ENCODE results near the gene CCP110. TPM values are rescaled to one million over a fixed set of nuclear protein-coding genes. Genes with fewer than 3 reads are reported as not detected.
A peak's percentile ranks its signal among the peaks of the same experiment; 100 is the strongest.

The CCP110 gene
- total RNA-seq, 2 donors from 2014 or later = 13.8 to 20.7 TPM

GRCh38 chr16:19555938-19556771 is 32.4 kb downstream of the CCP110 start:
- Histone ChIP-seq H3K4me1 (replicated peaks) (no peaks in the 10 kb centered on the region), H3K27ac (peak overlapping the region; percentile 85), H3K4me3 (peak overlapping the region; percentile 48 to 60), H3K27me3 (replicated peaks; ENCODE audit: insufficient read depth) (no peaks in the 10 kb centered on the region), H3K9me3 (no peaks in the 10 kb centered on the region), H3K36me3 (no peaks in the 10 kb centered on the region)
- intact Hi-C loops (cut with DNase I) = loop anchor here (2.0 to 5.0 kb wide), 3 partner anchors 31 to 331 kb away; no protein-coding TSS in a partner anchor
- DNase-seq (ENCODE audit: low spot score) = no peak
- TF ChIP-seq CTCF (IDR thresholded peaks at IDR 0.05) (peak in 1 of 4 experiments; percentile 19), POLR2A (IDR thresholded peaks at IDR 0.05) (no peak)
- 31% methylated on average over 19 of the region's 19 CpGs for WGBS

GRCh38 chr16:19559242-19559910 is 35.6 kb downstream of the CCP110 start:
- H3K9me3 ChIP-seq = no peaks in the 10 kb centered on the region
- no peak overlapping the region for H3K27ac ChIP-seq
- peak; percentile 24 to 72 (median 58) for TF ChIP-seq CTCF (IDR thresholded peaks at IDR 0.05)
- TF ChIP-seq POLR2AphosphoS5 (IDR thresholded peaks at IDR 0.05) = no peak
- intact Hi-C loops (cut with DNase I) = loop anchor here (5.0 kb wide), 2 partner anchors 43 to 328 kb away; no protein-coding TSS in a partner anchor
- 81% methylated on average over 10 of the region's 10 CpGs for WGBS
- no peaks in the 10 kb centered on the region for H3K27me3 ChIP-seq (replicated peaks; ENCODE audit: insufficient read depth)
- no peaks in the 10 kb centered on the region for H3K36me3 ChIP-seq
- peak; percentile 36 for DNase-seq (ENCODE audit: low spot score)
- no peak overlapping the region for H3K4me3 ChIP-seq
- no peaks in the 10 kb centered on the region for H3K4me1 ChIP-seq (replicated peaks)

- Histone ChIP-seq H3K27ac (no peak overlapping the region), H3K27me3 (replicated peaks; ENCODE audit: insufficient read depth) (no peaks in the 10 kb centered on the region), H3K4me3 (no peak overlapping the region), H3K4me1 (replicated peaks) (no peaks in the 10 kb centered on the region), H3K9me3 (no peaks in the 10 kb centered on the region), H3K36me3 (no peaks in the 10 kb centered on the region)
- no peak for TF ChIP-seq CTCF (IDR thresholded peaks at IDR 0.05)
- WGBS = 95% methylated on average over 4 of the region's 4 CpGs
- DNase-seq (ENCODE audit: low spot score) = no peak
- intact Hi-C loops (cut with DNase I) = no loop called here
These were observed 36.3 kb downstream of the CCP110 start for GRCh38 chr16:19560078-19560477.

GRCh38 chr16:19563377-19563776 is 39.6 kb downstream of the CCP110 start:
- intact Hi-C loops (cut with DNase I) = no loop called here
- no peak overlapping the region for H3K27ac ChIP-seq
- H3K36me3 ChIP-seq = peaks cover 0 to 8% of the 10 kb centered on the region in 2 donors
- H3K4me1 ChIP-seq (replicated peaks) = no peaks in the 10 kb centered on the region
- DNase-seq (ENCODE audit: low spot score) = no peak
- H3K9me3 ChIP-seq = no peaks in the 10 kb centered on the region
- WGBS = 97% methylated on average over 4 of the region's 4 CpGs
- TF ChIP-seq POLR2A (IDR thresholded peaks at IDR 0.05) = no peak
- TF ChIP-seq CTCF (IDR thresholded peaks at IDR 0.05) = no peak
- no peak for TF ChIP-seq POLR2AphosphoS5 (IDR thresholded peaks at IDR 0.05)
- no peak overlapping the region for H3K4me3 ChIP-seq
- no peaks in the 10 kb centered on the region for H3K27me3 ChIP-seq (replicated peaks; ENCODE audit: insufficient read depth)
